ENCODE data around the gene SHROOM3.
A peak's percentile ranks its signal among the peaks of the same experiment; 100 is the strongest.

SHROOM3 gene

DNA sequence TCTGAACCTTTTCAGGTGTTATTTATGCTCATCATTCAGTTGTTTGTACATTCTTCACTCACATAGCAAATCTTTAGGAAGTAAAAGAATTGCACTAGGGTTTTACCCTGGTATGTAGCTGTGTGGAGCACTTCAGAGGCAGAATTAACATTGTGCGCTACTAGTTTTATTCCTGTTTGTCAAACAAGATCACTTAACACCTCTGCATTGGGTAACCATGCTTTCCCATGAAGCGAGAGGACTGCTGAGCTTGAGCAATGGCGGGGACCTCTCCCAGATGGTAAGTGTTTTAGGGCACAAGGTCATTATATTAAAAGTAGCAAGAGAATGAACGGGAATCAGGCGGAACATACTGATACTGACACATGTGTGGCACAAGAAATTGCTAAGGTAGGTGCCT lies 59.2 kb downstream of the SHROOM3 start:
- DNase-seq (ENCODE audit: low read depth in 2 of 2): no peak

DNA sequence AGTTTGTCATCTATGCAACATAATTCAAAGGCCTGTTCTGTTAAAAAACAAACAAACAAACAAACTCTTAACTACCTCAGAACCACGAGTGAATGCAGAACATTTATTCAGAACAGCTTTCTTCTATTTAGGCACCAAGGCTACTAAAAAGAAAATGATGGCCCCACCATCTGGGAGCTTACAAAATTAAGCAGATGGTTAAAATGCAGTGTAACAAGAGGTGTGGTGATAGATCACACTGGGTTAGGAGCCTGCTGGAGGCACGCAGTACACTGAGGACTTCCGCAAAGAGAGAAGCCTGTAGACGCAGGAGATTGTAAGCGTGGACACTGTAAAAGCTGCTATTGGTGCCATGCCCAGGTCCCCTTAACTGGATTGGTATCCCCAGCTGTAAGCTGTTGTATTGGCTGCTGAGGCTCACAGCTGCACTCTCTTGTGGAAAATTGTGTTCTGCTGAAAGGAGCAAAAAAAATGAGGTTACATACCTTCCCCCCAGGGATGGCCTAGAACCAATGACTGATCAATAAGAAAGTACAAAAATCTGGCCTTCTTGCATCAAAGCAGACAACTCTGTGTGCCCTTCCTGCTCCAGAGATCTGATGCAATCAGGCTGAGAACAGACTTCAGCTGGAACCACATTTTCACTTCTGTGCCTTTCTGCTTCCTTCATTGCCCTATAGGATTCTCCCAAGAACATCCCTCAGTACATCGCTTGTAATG lies 60.0 kb downstream of the SHROOM3 start:
- no peak for DNase-seq (ENCODE audit: low read depth in 2 of 2)

GRCh38 chr4:76498550-76498949 lies 63.5 kb downstream of the SHROOM3 start:
- no peak for DNase-seq (ENCODE audit: low read depth in 2 of 2)

DNA sequence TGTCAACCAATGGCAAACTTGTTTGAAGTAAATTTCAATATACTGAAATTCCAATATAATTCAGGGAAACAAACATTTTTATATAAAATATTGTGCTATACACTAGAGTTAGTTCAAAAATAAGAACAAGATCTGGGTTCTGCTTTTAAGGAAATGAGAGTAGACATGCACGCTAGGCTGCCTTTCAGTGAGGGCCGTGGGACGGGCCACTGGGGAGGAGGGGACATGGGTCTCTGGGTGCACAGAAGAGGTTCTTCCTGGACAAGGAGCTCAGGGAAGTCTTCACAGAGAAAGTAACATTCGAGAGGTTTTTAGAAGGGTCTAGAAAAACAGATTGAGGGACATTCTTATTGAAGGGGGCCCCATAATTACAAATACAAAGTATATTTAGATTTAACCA lies 64.4 kb downstream of the SHROOM3 start:
- no peak for DNase-seq (ENCODE audit: low read depth in 2 of 2)

DNA sequence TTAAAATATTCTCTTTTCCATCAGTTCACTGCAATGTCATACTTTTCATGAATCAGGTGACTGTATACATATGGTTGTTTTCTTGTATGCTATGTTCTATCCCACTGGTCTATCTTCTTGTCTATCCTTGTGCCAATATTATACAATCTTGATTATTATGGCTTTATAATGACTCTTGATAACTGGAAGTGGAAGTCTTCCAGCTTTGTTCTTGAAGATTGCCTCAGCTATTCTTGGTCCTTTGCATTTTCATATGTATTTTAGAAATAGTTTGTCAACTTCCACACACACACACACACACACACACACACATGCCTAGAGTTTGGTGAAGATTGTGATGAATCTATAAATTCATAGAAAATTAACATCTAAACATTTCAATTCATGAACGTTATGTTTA lies 67.9 kb downstream of the SHROOM3 start:
- DNase-seq (ENCODE audit: low read depth in 2 of 2): no peak

- peak in 1 of 2 donors; percentile 11 for DNase-seq (ENCODE audit: low read depth in 2 of 2)
Measured at GRCh38 chr4:76504613-76505465, 69.8 kb downstream of the SHROOM3 start.

- no peak for DNase-seq (ENCODE audit: low read depth in 2 of 2)
Measured at GRCh38 chr4:76511947-76512346, 76.9 kb downstream of the SHROOM3 start.

DNA sequence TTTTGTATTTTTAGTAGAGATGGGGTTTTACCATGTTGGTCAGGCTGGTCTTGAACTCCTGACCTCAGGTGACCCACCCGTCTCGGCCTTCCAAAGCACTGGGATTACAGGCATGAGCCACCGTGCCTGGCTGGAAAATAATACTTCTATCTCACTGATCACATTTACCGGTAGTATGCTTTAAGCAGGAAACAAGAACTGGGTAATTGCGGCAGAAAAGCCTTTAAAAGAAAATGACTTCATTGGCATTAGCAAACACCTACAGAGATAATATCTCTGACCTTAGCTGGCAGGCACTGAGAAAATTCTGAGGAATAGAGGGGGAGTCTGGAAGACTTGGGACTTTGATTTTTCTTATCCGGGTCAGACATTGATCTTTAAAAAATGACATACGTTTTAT lies 78.5 kb downstream of the SHROOM3 start:
- DNase-seq (ENCODE audit: low read depth in 2 of 2): no peak

GRCh38 chr4:76514087-76514486 lies 79.1 kb downstream of the SHROOM3 start:
- no peak for DNase-seq (ENCODE audit: low read depth in 2 of 2)

DNA sequence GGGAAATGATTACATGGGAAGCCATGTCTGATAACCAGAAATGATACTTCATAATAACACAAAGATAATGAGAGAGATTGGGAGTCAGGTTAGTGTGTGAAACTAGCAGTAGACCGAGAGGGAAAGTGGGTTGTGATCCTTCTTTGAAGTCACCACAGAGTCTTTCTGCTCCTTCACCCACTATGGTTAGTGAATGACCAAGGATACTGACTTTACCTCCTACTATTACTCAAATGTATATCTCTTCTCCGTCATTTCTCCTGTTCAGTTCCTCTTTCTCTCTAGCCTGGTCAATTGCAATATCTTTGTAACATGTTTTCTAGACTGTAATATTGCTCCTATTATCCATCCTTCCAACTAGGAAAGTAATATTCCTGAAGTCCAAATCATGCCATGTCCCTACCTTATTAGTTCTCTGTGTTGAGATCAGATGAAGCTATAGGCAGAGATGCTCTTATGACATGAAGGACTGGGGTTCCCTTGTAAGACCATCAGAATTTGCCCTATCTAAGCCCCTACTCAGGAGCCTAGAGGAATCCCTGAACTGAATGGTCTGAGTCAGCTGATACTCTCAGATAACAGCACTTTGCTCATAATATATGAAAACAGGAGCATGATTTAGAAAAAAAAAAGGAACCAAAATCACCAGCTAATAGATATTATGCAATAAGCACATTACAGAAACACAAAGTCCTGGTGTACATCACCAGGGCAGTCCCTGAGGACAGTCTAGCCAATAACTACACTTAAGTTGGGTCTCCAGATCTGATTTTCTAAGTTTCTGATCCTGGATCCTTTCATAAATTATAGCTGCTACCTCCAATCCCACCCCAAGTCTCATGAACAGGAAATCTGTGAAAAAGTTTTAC lies 81.2 kb downstream of the SHROOM3 start:
- no peak for DNase-seq (ENCODE audit: low read depth in 2 of 2)

GRCh38 chr4:76518241-76518640 lies 83.2 kb downstream of the SHROOM3 start:
- DNase-seq (ENCODE audit: low read depth in 2 of 2): no peak

- DNase-seq (ENCODE audit: low read depth in 2 of 2): no peak
Measured at GRCh38 chr4:76523593-76523992, 88.6 kb downstream of the SHROOM3 start.

- no peak for DNase-seq (ENCODE audit: low read depth in 2 of 2)
Measured at GRCh38 chr4:76525751-76526150, 90.7 kb downstream of the SHROOM3 start.

GRCh38 chr4:76526585-76526990 lies 91.6 kb downstream of the SHROOM3 start:
- no peak for DNase-seq (ENCODE audit: low read depth in 2 of 2)

DNA sequence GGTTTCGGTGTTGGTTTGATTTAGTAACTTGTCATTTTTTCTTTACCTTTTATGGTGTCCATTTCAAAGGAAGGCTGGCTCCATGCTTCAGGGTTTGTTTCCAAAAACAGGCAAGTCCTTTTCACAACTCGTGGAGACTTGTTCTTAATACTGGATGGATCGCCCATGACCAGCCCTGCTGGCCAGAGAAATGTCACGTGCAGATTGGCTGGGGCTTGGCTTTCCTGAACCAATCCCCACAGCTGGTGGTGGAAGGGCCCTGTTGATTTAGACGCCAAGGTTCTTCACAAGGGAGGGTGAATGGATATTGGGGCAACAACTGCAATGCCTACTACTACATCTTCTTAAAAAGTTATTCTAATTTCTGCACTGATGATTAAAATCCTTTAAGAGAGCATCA lies 92.6 kb downstream of the SHROOM3 start:
- no peak for DNase-seq (ENCODE audit: low read depth in 2 of 2)

GRCh38 chr4:76531597-76531996 lies 96.6 kb downstream of the SHROOM3 start:
- no peak for DNase-seq (ENCODE audit: low read depth in 2 of 2)

- no peak for DNase-seq (ENCODE audit: low read depth in 2 of 2)
Measured at GRCh38 chr4:76532805-76533204, 97.8 kb downstream of the SHROOM3 start.

- no peak for DNase-seq (ENCODE audit: low read depth in 2 of 2)
Measured at GRCh38 chr4:76533314-76533713, 98.3 kb downstream of the SHROOM3 start.

GRCh38 chr4:76535603-76536372 lies 100.8 kb downstream of the SHROOM3 start:
- DNase-seq (ENCODE audit: low read depth in 2 of 2): no peak

GRCh38 chr4:76536373-76536689 lies 101.3 kb downstream of the SHROOM3 start:
- DNase-seq (ENCODE audit: low read depth in 2 of 2): no peak

GRCh38 chr4:76538296-76538695 lies 103.3 kb downstream of the SHROOM3 start:
- DNase-seq (ENCODE audit: low read depth in 2 of 2): no peak

GRCh38 chr4:76539979-76540378 lies 105.0 kb downstream of the SHROOM3 start:
- no peak for DNase-seq (ENCODE audit: low read depth in 2 of 2)

Measured in activated CD4-positive, alpha-beta T cell treated with anti-CD3 and anti-CD28 coated beads for 24 hours (primary cell).